IPS-NIHi7 (cell line): ENCODE results near the gene FLYWCH2.
A peak's percentile ranks its signal among the peaks of the same experiment; 100 is the strongest.

Experiments used
- DNase-seq: peaks from one replicate; pipeline ENCODE4 v3.0.0; 2012; ENCODE audit warnings: mixed read lengths; ENCODE audit errors: extremely low spot score

FLYWCH2 gene

GRCh38 chr16:2882650-2883457 lies at the start of gene FLYWCH2:
FLYWCH2 (plus strand) TSS chr16:2883215; CDS start chr16:2896450, 13,235 bp downstream.
- DNase-seq, result peak; percentile 97

GRCh38 chr16:2833776-2834175 lies 49.2 kb upstream of the FLYWCH2 start:
- DNase-seq, result no peak

GRCh38 chr16:2834968-2835367 lies 48.0 kb upstream of the FLYWCH2 start:
- DNase-seq, result no peak

GRCh38 chr16:2835638-2836493 lies 47.1 kb upstream of the FLYWCH2 start:
- DNase-seq, result peak; percentile 68

GRCh38 chr16:2836646-2837508 lies 46.1 kb upstream of the FLYWCH2 start:
- no peak for DNase-seq

GRCh38 chr16:2838928-2839327 lies 44.1 kb upstream of the FLYWCH2 start:
- peak; percentile 91 for DNase-seq

GRCh38 chr16:2839650-2840450 lies 43.2 kb upstream of the FLYWCH2 start:
- DNase-seq, result no peak

- no peak for DNase-seq
Observed at GRCh38 chr16:2840914-2841313, 42.1 kb upstream of the FLYWCH2 start.

GRCh38 chr16:2841606-2842339 lies 41.2 kb upstream of the FLYWCH2 start:
- DNase-seq, result no peak

- peak; percentile 84 for DNase-seq
Observed at GRCh38 chr16:2842340-2843000, 40.5 kb upstream of the FLYWCH2 start.

GRCh38 chr16:2843526-2843925 lies 39.5 kb upstream of the FLYWCH2 start:
- DNase-seq, result no peak

- no peak for DNase-seq
Observed at GRCh38 chr16:2845116-2845515, 37.9 kb upstream of the FLYWCH2 start.

- DNase-seq, result no peak
Observed at GRCh38 chr16:2846511-2847310, 36.3 kb upstream of the FLYWCH2 start.

GRCh38 chr16:2848933-2849725 lies 33.9 kb upstream of the FLYWCH2 start:
- DNase-seq, result no peak

- DNase-seq, result peak; percentile 3
Observed at GRCh38 chr16:2852003-2852730, 30.8 kb upstream of the FLYWCH2 start.

- DNase-seq, result peak; percentile 19
Observed at GRCh38 chr16:2852731-2853507, 30.1 kb upstream of the FLYWCH2 start.
